ENCODE results near the gene HIGD1A. TPM values are rescaled to one million over a fixed set of nuclear protein-coding genes. Genes with fewer than 3 reads are reported as not detected.
A peak's percentile ranks its signal among the peaks of the same experiment; 100 is the strongest.

HIGD1A gene
- total RNA-seq, 1 experiment from 2014 or later = 154 TPM

- Histone ChIP-seq H3F3A (ENCODE audit: low read length, unreplicated experiment) (no peaks in the 10 kb centered on the region), H3K4me3 (ENCODE audit: low read length) (peak overlapping the region; percentile 32), H3K36me3 (ENCODE audit: low read depth, low read length) (no peaks in the 10 kb centered on the region), H2AFZ (ENCODE audit: low read length) (no peak overlapping the region), H3K9me3 (ENCODE audit: low read length) (no peaks in the 10 kb centered on the region), H4K20me1 (ENCODE audit: low read length) (no peaks in the 10 kb centered on the region), H3K27me3 (ENCODE audit: low read length) (no peaks in the 10 kb centered on the region), H3K9me2 (replicated peaks; ENCODE audit: low read length) (no peaks in the 10 kb centered on the region), H3K4me1 (ENCODE audit: insufficient read depth, low read length) (peaks cover 59% of the 10 kb centered on the region), H3K27ac (ENCODE audit: low read length) (peak overlapping the region; percentile 99), H3K9ac (ENCODE audit: low read length) (peak overlapping the region; percentile 83), H3K4me2 (ENCODE audit: low read length) (peak overlapping the region; percentile 79), H3K79me2 (ENCODE audit: low read length) (no peaks in the 10 kb centered on the region)
- TF ChIP-seq EZH2 (IDR thresholded peaks at IDR 0.05; ENCODE audit: low read length, unreplicated experiment) (no peak), EZH2phosphoT487 (IDR thresholded peaks at IDR 0.05; ENCODE audit: borderline replicate concordance, low read length) (no peak)
- TF ChIP-seq, protein P1, sequence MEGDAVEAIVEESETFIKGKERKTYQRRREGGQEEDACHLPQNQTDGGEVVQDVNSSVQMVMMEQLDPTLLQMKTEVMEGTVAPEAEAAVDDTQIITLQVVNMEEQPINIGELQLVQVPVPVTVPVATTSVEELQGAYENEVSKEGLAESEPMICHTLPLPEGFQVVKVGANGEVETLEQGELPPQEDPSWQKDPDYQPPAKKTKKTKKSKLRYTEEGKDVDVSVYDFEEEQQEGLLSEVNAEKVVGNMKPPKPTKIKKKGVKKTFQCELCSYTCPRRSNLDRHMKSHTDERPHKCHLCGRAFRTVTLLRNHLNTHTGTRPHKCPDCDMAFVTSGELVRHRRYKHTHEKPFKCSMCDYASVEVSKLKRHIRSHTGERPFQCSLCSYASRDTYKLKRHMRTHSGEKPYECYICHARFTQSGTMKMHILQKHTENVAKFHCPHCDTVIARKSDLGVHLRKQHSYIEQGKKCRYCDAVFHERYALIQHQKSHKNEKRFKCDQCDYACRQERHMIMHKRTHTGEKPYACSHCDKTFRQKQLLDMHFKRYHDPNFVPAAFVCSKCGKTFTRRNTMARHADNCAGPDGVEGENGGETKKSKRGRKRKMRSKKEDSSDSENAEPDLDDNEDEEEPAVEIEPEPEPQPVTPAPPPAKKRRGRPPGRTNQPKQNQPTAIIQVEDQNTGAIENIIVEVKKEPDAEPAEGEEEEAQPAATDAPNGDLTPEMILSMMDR (conservative IDR thresholded peaks at IDR 0.05; ENCODE audit: low read depth, low read length) = no peak; the same call in 1 of the 2 replicates
- CTCF ChIA-PET = interaction anchor here (0.7 to 1.5 kb wide), 2 partner anchors 10 to 37 kb away, joined by 3 to 5 read pairs; no protein-coding TSS in a partner anchor
- TSS peak; percentile 82 for BruUV-seq (replicated peaks)
- POLR2A ChIA-PET (ENCODE audit: unreplicated experiment) = interaction anchor here (0.6 to 1.4 kb wide), 4 partner anchors 10 to 25 kb away, joined by 3 to 8 read pairs (median 4); partner anchors contain the start of gene HIGD1A
- DNase-seq = peak; percentile 59
- intact Hi-C loops (cut with micrococcal nuclease) = no loop called here
- ATAC-seq = peak; percentile 21
These were observed 15.2 kb upstream of the HIGD1A start for GRCh38 chr3:42819351-42819965.

GRCh38 chr3:42815826-42816225 lies 11.5 kb upstream of the HIGD1A start:
- no peaks in the 10 kb centered on the region for H3K9me2 ChIP-seq (replicated peaks; ENCODE audit: low read length)

More at GRCh38 chr3:42815826-42816225, 11.5 kb upstream of the HIGD1A start:
- H3K4me2 ChIP-seq (ENCODE audit: low read length) = peak overlapping the region; percentile 40
- H3F3A ChIP-seq (ENCODE audit: low read length, unreplicated experiment) = no peaks in the 10 kb centered on the region
- H3K4me1 ChIP-seq (ENCODE audit: insufficient read depth, low read length) = peaks cover 47% of the 10 kb centered on the region
- no peaks in the 10 kb centered on the region for H3K79me2 ChIP-seq (ENCODE audit: low read length)
- H2AFZ ChIP-seq (ENCODE audit: low read length) = no peak overlapping the region
- intact Hi-C loops (cut with micrococcal nuclease) = loop anchor here (1.0 kb wide), 1 partner anchor 12 kb away; the partner anchor contains the start of gene HIGD1A
- peak overlapping the region; percentile 59 for H3K27ac ChIP-seq (ENCODE audit: low read length)
- no peaks in the 10 kb centered on the region for H3K9me3 ChIP-seq (ENCODE audit: low read length)
- ATAC-seq (peak; percentile 19), DNase-seq (peak; percentile 38)
- H3K4me3 ChIP-seq (ENCODE audit: low read length) = no peak overlapping the region
- no peak for TF ChIP-seq EZH2phosphoT487 (IDR thresholded peaks at IDR 0.05; ENCODE audit: borderline replicate concordance, low read length)
- TF ChIP-seq EZH2 (IDR thresholded peaks at IDR 0.05; ENCODE audit: low read length, unreplicated experiment) = no peak
- TF ChIP-seq, protein P1 (conservative IDR thresholded peaks at IDR 0.05; ENCODE audit: low read depth, low read length) = no peak
- CTCF ChIA-PET = no interaction called here
- no peaks in the 10 kb centered on the region for H3K36me3 ChIP-seq (ENCODE audit: low read depth, low read length)
- no peaks in the 10 kb centered on the region for H4K20me1 ChIP-seq (ENCODE audit: low read length)
- BruUV-seq (replicated peaks) = no TSS peak
- H3K27me3 ChIP-seq (ENCODE audit: low read length) = no peaks in the 10 kb centered on the region
- no peak overlapping the region for H3K9ac ChIP-seq (ENCODE audit: low read length)
- POLR2A ChIA-PET (ENCODE audit: unreplicated experiment) = interaction anchor here (0.7 to 1.5 kb wide), 3 partner anchors 13 to 66 kb away, joined by 3 to 11 read pairs (median 9); no protein-coding TSS in a partner anchor

All from PC-3 (cell line).